ENCODE data around the gene CCDC106. TPM values are rescaled to one million over a fixed set of nuclear protein-coding genes. Genes with fewer than 3 reads are reported as not detected.

Gene CCDC106
- total RNA-seq, 2 donors from 2014 or later, result 19.1 to 30.0 TPM

DNA sequence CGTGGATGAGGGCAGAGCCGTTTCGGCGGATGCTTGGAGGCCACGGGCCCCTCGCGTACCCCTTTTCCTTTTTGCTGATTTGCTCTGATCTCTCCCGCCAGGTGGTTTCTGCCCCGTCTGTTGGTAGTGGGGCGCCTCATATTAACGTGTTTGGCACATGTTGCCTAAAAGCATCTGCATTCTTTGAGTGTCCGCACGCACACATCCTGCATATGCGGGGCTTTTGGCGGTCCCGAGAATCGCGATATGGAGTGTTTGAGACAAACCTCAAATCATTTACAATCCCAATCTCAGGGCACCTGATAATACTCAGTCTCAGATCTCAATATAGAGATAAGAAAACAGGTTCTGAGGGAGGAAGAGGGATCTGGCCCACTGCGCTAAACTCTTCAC, 7.6 kb downstream of the CCDC106 start:
- H3K27me3 ChIP-seq, result no peaks in the 10 kb centered on the region
- no peak for DNase-seq (ENCODE audit: low spot score)

DNA sequence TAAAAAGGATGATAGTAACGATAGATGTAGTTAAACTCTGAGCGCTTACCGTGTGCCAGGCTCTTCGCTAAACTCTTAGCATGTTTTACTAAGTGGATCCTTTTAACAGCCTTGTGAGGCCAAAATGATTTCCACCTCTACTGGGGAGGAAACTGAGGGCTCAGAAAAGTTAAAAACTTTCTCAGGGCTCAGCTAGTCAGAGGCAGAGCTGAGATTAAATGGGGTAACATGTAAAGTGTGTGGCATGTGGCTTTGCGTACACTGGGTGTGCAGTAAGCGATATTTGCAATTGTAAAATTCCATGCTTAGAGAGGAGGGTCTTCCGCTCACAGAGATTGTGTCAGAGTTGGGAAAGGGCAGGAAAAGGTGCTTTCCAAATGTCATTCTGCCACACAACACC, 8.5 kb downstream of the CCDC106 start:
- Histone ChIP-seq H3K4me1 (peaks cover 0 to 55% of the 10 kb centered on the region in 2 donors), H3K27me3 (no peaks in the 10 kb centered on the region), H3K9me3 (no peaks in the 10 kb centered on the region), H3K36me3 (peaks cover 23% of the 10 kb centered on the region), H3K27ac (no peak overlapping the region), H3K4me3 (peak overlapping the region; percentile 63 to 88)
- DNase-seq (ENCODE audit: low spot score), result no peak
- TF ChIP-seq, protein P1, sequence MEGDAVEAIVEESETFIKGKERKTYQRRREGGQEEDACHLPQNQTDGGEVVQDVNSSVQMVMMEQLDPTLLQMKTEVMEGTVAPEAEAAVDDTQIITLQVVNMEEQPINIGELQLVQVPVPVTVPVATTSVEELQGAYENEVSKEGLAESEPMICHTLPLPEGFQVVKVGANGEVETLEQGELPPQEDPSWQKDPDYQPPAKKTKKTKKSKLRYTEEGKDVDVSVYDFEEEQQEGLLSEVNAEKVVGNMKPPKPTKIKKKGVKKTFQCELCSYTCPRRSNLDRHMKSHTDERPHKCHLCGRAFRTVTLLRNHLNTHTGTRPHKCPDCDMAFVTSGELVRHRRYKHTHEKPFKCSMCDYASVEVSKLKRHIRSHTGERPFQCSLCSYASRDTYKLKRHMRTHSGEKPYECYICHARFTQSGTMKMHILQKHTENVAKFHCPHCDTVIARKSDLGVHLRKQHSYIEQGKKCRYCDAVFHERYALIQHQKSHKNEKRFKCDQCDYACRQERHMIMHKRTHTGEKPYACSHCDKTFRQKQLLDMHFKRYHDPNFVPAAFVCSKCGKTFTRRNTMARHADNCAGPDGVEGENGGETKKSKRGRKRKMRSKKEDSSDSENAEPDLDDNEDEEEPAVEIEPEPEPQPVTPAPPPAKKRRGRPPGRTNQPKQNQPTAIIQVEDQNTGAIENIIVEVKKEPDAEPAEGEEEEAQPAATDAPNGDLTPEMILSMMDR (IDR thresholded peaks at IDR 0.05), result no peak

More for the DNA sequence above, 7.6 kb downstream of the CCDC106 start:
- H3K27ac ChIP-seq, result peak overlapping the region; percentile 97 to 99
- TF ChIP-seq, protein P1 (IDR thresholded peaks at IDR 0.05), result no peak
- peaks cover 0 to 55% of the 10 kb centered on the region in 2 donors for H3K4me1 ChIP-seq
- peaks cover 14% of the 10 kb centered on the region for H3K36me3 ChIP-seq
- H3K9me3 ChIP-seq, result no peaks in the 10 kb centered on the region
- peak overlapping the region; percentile 63 to 88 for H3K4me3 ChIP-seq

DNA sequence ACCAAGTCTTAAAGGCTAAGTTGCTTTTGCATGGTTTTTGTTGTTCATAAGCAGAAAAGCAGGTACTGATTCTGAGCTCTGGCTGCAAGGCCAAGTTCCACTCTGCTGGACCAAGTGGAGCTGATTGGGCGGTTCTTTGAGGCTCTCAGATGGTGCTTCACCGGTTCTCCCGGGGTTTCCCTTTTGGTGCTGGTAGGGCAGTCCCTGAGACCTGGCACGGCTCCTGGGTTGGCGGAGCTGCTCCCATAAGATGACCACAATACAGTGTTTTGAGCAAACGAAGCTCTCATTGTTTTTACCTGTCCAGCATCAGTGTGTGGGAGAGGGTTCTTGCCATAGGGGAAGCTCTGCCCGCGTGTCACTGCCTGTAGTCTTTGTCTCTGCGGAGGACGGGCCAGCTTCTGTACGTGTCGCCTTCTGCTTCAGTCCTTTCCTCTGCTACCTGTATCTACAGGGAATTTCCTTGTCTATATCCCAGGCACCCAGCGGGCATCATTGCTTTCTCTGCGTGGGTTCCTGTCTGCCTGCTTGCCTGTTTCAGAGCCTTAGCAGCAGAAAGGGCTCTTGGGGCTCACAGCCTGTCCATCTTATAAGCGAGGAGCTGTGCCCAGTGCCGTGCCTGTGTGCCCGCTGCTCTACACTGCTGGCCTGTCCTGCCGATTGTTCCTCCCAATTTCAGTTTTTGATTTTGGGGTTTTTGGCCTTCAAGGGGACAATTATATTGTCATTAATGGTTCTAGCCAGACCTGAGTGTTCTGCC, 9.2 kb downstream of the CCDC106 start:
- DNase-seq (ENCODE audit: low spot score), result no peak
- Histone ChIP-seq H3K4me3 (peak overlapping the region in 1 of 2 donors; percentile 88), H3K4me1 (peaks cover 0 to 55% of the 10 kb centered on the region in 2 donors)

DNA sequence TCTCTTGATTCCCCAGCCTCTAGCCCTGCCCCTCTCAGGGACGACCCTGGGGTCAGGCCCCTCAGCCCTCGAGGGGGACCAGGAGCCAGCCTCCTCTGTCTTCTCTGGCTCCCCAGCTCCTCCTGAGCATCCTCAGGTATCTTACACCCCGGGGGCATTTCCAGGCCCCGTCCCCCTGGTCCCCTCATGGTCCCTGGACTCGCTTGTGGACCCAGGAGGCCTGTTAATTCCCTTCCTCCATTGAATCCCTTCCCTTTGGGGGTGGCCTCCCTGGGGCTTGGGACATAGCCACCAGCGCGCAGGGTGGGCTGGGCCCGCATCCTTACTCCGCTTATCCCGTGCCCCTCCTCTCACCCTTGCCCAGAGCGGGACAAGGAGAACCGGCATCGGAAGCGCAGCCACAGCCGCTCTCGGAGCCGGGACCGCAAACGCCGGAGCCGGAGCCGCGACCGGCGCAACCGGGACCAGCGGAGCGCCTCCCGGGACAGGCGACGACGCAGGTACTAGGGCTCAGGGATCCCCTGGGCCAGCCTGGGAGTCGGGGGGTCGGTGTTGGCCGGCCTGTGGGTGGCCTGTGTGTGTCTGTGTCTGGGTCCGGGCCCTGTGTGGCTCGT, 10.9 kb downstream of the CCDC106 start:
- no peaks in the 10 kb centered on the region for H3K27me3 ChIP-seq
- H3K4me3 ChIP-seq, result no peak overlapping the region
- DNase-seq (ENCODE audit: low spot score), result no peak
- H3K36me3 ChIP-seq, result peaks cover 47% of the 10 kb centered on the region
- H3K9me3 ChIP-seq, result no peaks in the 10 kb centered on the region
- TF ChIP-seq, protein P1 (IDR thresholded peaks at IDR 0.05), result no peak
- peaks cover 0 to 48% of the 10 kb centered on the region in 2 donors for H3K4me1 ChIP-seq
- no peak overlapping the region for H3K27ac ChIP-seq

More for the DNA sequence above, 9.2 kb downstream of the CCDC106 start:
- H3K9me3 ChIP-seq, result no peaks in the 10 kb centered on the region
- TF ChIP-seq, protein P1 (IDR thresholded peaks at IDR 0.05), result no peak
- H3K36me3 ChIP-seq, result peaks cover 29% of the 10 kb centered on the region
- no peaks in the 10 kb centered on the region for H3K27me3 ChIP-seq
- no peak overlapping the region for H3K27ac ChIP-seq

DNA sequence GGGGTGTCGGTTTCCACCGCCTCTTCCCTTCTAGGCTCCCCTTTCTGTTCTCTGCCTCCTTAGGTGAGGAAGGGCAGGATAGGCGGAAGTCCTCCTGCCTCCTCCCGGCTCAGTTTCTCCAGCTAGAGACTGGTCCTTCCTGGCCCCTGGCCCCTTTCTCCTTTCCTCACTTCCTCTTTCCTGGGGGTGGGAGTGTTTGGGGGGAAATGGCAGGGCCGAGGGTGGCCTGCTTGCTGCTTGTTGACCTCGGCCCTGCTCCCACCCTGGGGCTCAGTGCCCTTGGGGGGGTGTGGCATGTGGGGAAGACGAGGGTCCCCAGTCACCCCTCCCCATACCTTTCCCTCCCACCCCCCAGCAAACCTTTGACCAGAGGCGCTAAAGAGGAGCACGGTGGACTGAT, 11.8 kb downstream of the CCDC106 start:
- H3K27ac ChIP-seq, result no peak overlapping the region
- H3K4me1 ChIP-seq, result peaks cover 0 to 48% of the 10 kb centered on the region in 2 donors
- H3K27me3 ChIP-seq, result no peaks in the 10 kb centered on the region
- TF ChIP-seq, protein P1 (IDR thresholded peaks at IDR 0.05), result no peak
- no peaks in the 10 kb centered on the region for H3K9me3 ChIP-seq
- H3K4me3 ChIP-seq, result no peak overlapping the region
- no peak for DNase-seq (ENCODE audit: low spot score)
- peaks cover 54% of the 10 kb centered on the region for H3K36me3 ChIP-seq

Data from right atrium auricular region (tissue), 2 donors.